GM18867 (cell line): ENCODE data around the gene MAGEF1.
"Not testable (repeated sequence)": the region's sequence is repeated elsewhere in the genome, so short reads cannot be mapped to it uniquely, and the experiment has no call there.

Experiments used
- ATAC-seq: cut with Tn5 transposase; IDR thresholded peaks from one replicate; pipeline ENCODE4 v1.9.1; 2021; ENCODE audit warnings: mild to moderate bottlenecking, moderate library complexity; ENCODE audit not compliant: unreplicated experiment

MAGEF1 gene

DNA sequence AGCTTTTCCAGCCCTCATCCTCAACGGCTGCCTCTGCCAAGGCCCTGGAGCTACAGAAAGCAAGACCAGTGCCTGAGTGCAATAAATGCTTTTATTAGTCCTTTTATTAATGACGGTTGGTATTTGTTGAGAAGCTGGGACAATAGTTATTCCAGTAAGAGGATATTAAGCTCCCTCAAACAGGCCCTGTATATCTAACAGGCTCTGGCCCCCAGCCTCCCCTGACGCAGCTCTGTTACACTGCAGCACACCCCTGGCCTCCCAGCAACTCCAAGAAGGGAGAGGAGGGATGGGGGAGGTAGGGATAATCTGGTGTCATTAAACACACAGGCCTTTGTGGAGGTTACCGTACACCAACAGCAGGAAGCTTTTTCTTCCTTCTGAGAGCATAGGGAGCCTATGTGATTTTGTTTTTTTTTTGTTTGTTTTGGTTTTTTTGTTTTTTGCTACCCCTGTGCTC, 30.8 kb upstream of the MAGEF1 start:
- ATAC-seq: no peak

DNA sequence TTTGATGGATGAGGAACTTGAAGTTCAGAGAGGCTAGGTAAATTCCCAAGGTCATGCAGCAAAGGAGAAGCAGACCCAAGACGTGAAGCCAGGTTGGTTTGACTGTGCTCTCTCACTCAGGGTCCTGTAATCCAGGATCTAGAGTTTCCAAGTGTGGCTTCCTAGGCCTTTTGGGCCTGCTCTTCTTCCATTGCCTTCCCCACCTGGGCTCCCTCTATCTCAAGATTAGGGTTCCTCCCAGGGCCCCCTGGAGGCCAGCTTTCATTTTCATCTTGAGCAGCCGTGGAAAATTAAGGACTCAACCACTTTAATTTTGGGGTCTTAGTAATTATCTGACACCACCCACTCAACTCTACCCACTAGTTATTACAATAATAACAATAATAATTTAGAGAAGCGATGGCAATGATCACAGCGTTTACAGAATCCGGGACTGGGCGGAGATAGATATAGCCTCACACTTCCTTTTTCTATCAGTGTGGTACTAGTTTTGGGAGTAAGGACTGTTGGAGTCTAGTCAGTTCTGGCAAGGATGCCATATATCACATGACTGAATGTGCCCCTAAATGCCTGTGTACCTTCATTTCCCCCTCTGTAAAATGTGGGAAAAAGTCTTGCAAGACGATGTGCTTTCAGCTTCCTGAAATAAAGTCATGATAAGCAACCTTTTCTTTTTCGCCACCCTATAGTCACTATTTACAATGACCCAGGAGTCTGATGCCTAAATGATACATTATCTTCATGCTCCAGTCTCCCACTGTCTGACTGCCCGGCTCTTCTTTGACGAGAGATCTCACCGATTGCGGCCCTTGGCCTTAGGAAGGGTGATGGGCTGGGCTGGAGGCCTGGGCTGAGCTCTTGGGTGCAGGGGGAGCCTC, 30.2 kb upstream of the MAGEF1 start:
- ATAC-seq: no peak

DNA sequence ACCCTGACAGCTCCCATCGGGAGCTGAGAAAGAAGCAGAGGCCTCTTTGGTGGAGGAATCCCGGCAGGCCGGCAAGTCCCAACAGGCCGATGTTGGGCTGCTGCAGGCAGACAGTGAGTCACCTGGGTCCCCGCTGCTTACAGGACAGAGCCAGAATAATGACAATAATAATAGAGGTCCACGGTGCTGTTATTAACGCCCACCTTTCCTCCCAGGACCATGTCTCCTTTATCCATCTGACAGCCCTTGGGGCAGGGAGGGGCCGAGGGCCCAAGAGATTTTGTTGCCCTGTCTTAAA, 29.3 kb upstream of the MAGEF1 start:
- ATAC-seq: no peak

DNA sequence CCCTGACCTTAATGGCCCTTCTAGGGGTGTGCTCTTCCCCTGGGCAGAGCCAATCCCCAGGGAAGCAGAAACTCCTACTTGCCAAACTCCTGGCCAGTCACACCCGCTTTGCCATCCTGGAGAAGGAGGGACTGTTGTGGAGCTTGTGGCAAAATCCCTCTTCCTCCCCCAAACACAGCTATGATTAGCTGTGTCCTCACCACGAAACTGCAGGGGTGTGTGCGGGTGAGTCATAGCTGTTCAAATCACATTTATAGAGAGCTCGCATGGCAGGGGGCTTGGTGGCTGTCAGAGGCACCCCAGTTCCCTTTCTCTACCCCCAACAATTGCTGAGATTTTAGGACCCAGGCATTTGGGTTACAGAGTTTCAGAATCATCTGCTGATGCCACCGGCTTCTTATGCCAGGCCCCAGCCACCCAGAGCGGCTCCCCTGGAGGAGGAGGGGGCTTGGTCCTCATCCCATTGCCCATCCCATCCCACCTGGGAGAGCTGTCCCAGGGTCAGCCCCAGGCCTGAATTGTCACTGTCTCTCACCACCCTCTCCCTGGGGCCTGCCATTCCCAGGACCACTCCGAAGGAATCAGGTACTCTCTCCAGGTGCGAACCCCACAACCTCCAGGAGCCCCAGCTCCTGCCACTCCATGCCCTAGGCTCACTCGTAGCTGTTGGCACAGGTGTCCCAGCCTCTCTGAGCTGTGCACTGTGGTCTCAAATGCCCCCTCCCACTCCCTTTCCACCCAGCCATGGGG, 28.8 kb upstream of the MAGEF1 start:
- ATAC-seq: no peak

DNA sequence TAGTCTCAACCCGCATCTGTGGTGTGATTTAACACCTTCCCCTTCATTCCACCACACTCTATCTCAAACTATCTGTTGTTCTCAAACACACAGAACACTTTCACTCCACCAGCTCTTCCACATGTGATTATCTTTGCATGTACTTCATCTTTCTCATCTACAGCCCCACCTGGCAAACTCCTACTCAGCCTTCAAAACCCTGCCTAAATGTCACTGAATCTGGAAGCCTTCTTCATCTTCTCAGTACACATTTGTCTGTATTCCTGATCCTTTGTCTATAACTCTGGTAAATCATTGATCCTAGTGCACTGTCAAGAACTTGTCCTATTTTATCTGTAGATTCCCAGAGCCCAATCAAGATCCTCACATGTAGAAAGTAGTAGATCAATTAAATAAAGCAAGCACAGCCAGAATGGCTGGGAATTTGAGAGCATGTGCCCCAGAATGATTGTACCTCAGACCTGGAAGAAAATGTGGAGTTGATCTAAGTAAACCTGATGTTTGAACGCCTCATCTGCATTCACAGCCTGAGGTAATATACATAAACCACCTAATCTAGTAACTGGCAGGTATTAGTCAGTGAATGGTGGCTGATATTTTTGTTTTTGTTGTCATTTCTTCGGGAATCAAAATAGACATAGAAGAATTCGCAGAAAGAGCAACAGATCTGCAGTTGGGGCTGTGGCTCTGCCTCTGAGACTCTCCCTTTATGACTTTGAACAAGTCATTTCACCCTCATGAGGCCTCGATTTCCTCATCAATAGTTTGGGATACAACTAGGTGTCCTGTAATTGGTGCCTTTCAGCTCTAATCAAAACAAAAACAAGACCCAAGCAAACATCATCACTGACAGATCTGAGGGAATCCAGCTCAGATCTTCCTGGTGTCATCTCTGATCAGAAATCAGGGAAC, 28.0 kb upstream of the MAGEF1 start:
- ATAC-seq: no peak

DNA sequence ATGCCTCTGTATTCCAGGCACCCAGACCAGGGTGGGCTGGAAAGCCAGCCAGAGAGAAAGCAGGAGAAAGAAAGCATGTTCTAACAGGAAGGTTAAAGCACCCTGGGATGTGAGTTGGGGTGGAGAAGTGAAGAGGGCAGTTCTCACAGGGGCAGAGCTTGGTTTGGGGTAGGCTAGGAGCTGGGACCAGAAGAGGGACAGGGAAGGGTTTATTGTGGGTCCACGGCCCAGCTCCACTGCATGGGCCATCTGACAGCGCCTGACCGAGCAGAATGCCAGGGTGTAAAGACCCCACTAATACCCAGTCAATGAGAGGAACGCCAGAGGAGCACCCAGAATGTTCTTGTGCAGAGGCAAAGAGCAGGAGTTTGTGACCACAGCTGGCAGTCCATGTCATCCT, 27.1 kb upstream of the MAGEF1 start:
- ATAC-seq: no peak

DNA sequence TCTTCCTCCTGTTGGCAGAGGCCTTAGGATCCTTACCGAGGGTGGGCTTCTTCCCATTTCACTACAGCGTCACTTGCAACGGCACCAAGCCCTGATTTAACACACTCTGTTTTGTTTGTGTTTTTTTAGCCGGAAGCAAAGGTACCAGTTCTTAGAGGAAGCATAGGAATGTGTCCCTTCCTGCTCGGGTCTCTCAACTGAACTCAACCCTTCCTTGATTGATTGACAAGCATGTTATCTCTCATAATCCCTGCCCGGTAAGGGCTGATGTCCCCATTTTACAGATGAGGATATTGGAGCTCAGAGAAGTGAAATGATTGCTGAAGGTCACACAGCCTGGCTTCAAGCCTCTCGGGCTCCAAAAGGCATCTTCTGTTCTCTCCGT, 26.6 kb upstream of the MAGEF1 start:
- no peak for ATAC-seq

DNA sequence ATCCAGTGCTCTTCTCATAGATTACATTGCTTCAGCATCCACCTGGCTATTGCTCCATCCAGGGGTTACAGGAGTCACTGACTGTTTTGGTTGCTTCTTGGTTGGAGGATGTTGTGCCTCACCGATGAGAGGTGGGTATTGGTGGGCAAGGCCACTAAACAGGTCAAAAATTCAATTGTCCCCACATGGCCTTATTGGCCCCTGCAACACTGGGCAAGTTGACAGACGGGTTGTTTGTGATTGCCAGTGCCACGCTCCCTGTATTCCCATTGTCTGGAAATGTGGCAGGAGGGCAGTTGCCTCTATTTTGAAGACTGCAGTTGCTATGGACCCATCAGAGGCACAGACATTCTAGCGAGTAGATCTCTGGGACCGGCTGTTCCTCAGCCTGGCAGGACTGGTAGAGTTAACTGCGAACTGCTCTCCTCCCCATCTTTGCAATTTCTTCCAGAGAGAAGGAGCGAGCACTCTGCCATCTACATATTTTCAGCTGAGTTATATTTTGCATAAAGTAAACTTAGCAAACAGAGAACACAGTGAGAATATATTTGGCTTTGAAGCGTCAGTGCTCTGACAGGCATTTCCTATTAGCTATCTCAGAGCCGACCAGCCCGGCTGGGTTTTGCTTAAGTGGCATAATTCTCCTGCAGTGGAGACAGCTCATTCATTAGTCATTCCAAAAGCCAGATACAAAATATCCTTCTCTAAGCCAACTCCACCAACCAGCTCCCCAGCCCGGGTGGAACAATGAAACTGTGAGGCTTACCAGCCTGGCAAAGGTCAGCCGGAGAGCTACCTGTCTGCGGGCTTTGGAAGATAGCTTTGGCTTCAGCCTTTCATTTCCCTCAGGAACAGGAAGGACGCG, 26.0 kb upstream of the MAGEF1 start:
- ATAC-seq: no peak

DNA sequence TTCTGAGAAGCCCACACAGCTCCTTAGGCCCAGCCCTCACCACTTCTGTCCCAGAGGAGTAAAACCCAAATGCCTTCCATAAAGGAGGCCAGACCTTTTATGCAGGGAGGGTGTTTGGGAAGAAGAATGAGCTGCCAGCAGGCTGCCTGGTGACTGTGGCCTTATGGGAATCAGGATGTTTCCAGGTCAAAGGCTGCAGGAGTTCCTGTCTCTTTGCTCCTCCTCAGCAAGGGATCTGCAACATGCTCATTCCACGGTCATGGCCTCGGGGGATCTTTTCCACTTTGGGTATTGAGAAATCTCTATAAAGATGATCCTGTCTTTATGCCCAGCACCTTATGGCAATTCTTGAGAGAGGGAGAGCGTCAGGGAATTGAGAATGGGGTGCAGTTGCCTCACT, 25.2 kb upstream of the MAGEF1 start:
- ATAC-seq: no peak

DNA sequence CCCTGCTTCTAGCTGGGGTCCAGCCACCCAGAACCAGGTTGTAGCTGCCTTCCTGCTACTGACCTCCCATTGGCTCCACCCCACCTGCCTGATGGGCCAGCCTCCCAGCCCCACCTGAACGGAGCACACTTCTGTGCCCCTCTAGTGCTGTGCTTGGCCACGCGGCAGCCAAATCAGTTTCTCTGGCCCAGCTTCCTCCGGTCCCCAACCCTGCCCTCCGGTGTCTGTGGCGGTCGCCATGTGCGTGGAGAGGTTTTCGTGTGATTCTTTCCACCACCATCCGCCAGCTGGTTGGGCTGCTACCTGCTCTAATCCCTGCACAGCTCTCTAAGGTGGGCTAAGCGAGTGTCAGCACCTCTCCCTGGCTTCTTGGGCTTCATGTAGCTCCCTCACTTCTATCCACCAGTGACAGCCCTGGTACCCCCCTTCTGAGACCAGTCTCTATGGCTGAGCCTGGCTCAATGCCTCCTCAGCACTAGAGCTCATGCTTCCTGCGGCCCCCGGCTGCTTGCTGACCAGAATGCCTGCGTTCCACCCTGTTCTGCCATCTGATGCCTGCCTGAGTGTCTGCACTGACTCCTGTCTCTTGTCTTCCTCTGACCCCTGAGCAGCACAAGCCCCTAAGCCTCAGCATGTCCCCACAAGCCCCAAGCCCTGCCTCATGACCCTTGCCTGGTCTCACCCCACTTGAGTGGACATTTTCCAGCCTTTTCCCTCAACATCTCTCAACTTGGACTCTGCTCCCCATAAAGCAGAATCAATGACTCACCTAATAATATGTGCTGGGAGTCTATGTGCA, 23.2 kb upstream of the MAGEF1 start:
- ATAC-seq: no peak

DNA sequence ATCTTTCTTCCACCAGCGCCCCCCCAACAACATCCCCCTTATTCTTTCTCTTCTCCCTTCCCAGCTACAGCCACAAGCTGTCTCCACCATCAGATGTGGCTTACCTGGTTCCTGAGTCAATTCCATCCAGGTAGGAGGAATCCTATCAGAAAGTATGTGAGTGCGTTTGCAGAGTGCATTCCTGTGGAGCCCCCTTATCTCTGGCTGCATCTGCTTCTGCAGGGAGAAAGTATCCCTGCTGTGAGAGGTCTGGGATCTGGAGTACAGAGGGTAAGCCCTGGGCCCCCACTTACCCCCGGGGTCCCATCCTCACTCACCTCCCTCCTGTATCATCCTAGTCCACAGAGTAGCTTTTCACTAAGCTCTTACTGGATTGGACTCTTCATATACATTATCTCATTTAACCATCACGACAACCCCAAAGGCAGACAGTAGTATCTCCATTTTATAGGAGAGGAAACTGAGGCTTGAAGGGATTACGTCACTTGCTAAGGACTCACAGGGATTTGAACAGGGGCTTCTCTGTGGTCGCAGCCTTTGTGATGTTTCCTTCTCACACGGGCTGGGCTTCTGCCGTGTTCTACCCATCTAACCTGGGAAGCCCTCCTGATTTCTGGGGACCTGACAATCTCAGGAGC, 22.2 kb upstream of the MAGEF1 start:
- no peak for ATAC-seq

DNA sequence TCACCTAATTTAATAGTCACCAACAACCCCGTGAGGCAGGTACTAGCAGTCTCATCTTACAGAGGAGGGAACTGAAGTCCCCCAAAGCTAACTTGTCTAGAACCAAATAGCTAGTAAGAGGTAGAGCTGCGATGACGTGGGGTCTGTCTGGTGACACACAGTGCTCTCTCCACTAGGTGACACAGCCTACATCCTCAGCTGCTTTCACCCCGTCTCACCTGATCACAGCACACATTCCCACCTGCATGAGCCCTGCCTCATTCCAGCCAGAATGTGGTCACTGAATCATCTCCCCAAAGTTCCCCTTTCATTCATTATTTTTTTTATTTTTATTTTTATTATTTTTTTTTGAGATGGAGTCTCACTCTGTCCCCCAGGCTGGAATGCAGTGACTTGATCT, 21.3 kb upstream of the MAGEF1 start:
- no peak for ATAC-seq

DNA sequence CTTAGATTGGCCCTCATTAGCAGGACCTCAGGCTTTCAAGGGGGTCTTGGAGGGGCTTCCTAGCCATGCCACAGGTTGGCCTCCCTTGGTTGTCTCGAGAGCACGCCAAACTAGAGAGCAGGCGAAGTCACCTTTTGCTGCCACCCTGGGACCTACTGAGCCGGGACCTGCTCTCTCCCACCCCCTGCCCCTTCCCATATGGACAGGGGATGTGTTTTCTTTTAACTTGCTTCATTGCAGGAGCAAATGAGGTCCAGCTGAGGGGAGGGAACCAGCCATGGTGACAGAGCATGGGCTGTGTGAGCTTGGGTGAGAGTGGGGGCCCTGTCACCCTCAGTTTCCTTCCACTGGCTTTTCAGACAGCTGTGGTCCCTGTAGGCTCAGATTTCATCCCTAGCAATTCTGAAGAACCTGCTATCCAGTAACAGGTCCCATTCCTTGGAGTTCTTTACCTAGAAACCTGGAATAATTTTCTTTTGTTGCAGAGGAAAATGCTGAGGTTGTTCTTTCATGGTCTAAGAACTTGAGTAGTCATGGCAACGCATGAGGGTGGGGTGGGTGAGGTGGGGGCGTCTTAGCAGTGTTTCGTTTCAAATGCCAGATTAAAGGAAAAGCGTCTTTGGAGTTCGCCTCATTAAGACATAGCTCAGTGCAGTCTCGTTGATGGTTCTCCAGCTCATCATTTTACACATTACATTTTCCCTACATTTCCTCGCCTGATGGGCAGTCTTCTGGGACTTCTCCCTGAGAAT, 20.1 kb upstream of the MAGEF1 start:
- ATAC-seq: no peak

DNA sequence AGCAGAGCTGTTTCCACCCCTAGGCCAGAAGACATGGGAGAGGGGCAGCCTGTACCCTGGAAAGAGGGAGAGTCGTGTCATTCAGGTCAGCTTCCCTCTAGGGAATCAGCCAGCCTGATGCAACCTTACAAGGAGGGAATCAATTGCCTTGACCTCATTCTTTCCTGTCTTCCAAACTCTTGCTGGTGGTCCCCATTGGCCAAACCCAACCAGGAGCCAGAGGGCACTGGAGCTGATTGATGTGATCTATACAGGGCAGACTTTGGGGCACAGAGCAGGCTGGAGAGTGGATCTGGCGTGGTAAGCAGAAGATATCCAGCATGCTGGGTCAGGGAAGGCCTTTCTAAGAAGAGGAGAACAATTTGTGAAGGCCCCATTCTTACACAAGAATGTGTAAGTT, 19.1 kb upstream of the MAGEF1 start:
- no peak for ATAC-seq

DNA sequence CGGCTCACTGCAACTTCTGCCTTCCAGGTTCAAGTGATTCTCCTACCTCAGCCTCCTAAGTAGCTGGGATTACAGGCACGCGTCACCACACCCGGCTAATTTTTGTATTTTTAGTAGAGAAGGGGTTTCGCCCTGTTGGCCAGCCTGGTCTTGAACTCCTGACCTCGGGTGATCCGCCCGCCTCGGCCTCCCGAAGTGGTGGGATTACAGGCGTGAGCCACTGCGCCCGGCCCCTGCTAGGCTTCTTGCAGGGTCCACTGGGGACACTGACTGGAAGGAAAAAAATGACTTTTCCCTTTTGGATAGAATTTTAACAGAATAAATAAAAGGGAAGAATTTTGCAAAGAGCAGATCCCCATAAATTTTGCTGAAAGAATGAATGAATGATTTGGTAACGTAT, 17.3 kb upstream of the MAGEF1 start:
- not testable (repeated sequence) for ATAC-seq

DNA sequence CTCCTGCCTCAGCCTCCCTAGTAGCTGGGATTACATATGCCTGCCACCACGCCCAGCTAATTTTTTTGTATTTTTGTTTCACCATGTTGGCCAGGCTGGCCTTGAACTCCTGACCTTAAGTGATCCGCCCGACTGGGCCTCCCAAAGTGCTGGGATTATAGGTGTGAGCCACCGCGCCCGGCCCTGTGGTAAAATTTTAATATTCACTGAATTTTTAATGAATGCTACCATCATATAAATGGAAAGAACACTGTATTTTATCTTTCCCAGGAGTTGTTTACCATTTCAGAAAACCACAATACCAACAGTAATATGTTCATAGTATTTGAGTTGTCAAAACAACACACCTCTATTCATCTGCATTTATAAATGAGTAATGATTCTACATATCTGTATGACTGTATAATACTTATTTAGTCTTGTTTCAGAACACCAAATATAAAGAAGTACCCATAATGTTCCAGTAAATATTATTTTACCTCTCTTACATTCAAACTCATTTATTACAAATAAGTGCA, 16.2 kb upstream of the MAGEF1 start:
- ATAC-seq: no peak

DNA sequence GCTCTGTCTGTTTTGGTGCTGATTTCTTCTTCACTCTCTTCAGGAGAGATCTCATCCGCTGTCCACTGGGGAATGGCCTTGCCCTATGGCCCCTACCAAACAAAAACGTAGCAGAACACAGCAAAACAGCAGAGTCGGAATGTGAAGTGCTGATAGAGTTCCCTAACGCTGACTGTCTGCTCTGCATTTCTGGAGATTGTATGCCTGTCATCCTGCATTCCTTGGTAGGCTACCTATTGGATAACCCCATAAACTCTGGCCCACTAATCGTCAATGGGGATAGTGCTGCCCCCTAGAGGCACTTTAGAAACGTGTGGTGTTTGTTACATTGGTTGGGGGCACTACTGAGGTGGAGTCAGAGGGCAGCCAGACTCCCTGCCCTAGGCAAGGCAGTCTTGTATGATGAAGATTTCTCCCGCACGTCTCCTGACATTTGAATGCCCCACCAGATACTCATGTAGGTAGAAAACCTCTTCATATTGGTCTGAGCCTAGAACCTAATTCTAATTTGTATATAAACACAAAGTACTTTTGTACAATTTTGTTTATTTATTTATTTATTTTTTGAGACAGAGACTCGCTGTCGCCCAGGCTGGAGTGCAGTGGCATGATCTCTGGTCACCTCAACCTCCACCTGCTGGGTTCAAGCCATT, 15.6 kb upstream of the MAGEF1 start:
- no peak for ATAC-seq

DNA sequence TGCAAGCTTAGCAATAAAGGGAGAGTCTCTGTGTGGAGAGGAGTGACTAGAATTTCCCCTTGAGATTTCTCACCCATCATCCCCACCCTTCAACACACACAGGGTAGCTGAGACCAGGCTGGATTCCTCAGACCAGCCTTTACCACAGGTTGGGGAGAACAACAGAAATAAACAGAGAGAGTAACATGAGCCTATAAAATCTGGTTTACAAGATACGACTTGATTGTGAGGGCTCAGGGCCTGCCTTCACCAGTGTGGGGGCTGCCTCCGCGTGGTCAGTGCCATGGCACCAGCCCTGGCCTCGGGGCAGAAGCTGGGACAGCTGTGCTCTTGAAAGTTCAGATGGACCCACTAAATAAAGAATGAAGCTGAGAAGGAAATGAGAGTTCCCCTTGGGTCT, 14.6 kb upstream of the MAGEF1 start:
- no peak for ATAC-seq
